ENCODE results near the gene ARSI.

Gene ARSI

GRCh38 chr5:150345716-150346115, 43.0 kb upstream of the ARSI start:
- CTCF ChIA-PET, result no interaction called here
- TF ChIP-seq CTCF (IDR thresholded peaks at IDR 0.05; ENCODE audit: control extremely low read depth, extremely low read depth, low read depth, missing control alignments), result no peak

GRCh38 chr5:150343994-150344631, 41.4 kb upstream of the ARSI start:
- CTCF ChIA-PET, result no interaction called here
- POLR2A ChIA-PET, result no interaction called here
- DNase-seq (ENCODE audit: extremely low spot score), result no peak
- TF ChIP-seq CTCF (IDR thresholded peaks at IDR 0.05; ENCODE audit: control extremely low read depth, extremely low read depth, low read depth, missing control alignments), result no peak

More at GRCh38 chr5:150345716-150346115, 43.0 kb upstream of the ARSI start:
- DNase-seq (ENCODE audit: extremely low spot score), result no peak
- POLR2A ChIA-PET, result interaction anchor here (0.7 kb wide), 1 partner anchor 9 kb away, joined by 3 read pairs; no protein-coding TSS in a partner anchor

GRCh38 chr5:150342583-150342982, 39.9 kb upstream of the ARSI start:
- no peak for DNase-seq (ENCODE audit: extremely low spot score)
- ChIA-PET POLR2A (interaction anchor here (0.7 kb wide), 1 partner anchor 104 kb away, joined by 4 read pairs; no protein-coding TSS in a partner anchor), CTCF (interaction anchor here (1.1 to 4.1 kb wide), 2 partner anchors 8 to 10 kb away, joined by 3 to 20 read pairs; no protein-coding TSS in a partner anchor)
- no peak for TF ChIP-seq CTCF (IDR thresholded peaks at IDR 0.05; ENCODE audit: control extremely low read depth, extremely low read depth, low read depth, missing control alignments)

GRCh38 chr5:150341989-150342388, 39.3 kb upstream of the ARSI start:
- POLR2A ChIA-PET, result no interaction called here
- no peak for TF ChIP-seq CTCF (IDR thresholded peaks at IDR 0.05; ENCODE audit: control extremely low read depth, extremely low read depth, low read depth, missing control alignments)
- CTCF ChIA-PET, result interaction anchor here (1.1 to 4.1 kb wide), 2 partner anchors 8 to 10 kb away, joined by 3 to 20 read pairs; no protein-coding TSS in a partner anchor
- DNase-seq (ENCODE audit: extremely low spot score), result no peak

- no peak for DNase-seq (ENCODE audit: extremely low spot score)
- TF ChIP-seq CTCF (IDR thresholded peaks at IDR 0.05; ENCODE audit: control extremely low read depth, extremely low read depth, low read depth, missing control alignments), result no peak
- ChIA-PET CTCF (interaction anchor here (4.1 kb wide), 1 partner anchor 9 kb away, joined by 20 read pairs; no protein-coding TSS in a partner anchor), POLR2A (interaction anchor here (0.6 kb wide), 1 partner anchor 338 kb away, joined by 4 read pairs; no protein-coding TSS in a partner anchor)
Measured at GRCh38 chr5:150341331-150341730, 38.6 kb upstream of the ARSI start.

- ChIA-PET CTCF (interaction anchor here (4.1 kb wide), 1 partner anchor 10 kb away, joined by 20 read pairs; no protein-coding TSS in a partner anchor), POLR2A (interaction anchor here (0.6 kb wide), 1 partner anchor 337 kb away, joined by 4 read pairs; no protein-coding TSS in a partner anchor)
- no peak for TF ChIP-seq CTCF (IDR thresholded peaks at IDR 0.05; ENCODE audit: control extremely low read depth, extremely low read depth, low read depth, missing control alignments)
- DNase-seq (ENCODE audit: extremely low spot score), result no peak
Measured at GRCh38 chr5:150340614-150341255, 38.0 kb upstream of the ARSI start.

Data from GM10248 (cell line).